HG03342 (cell line): ENCODE measurements around the gene ATL3.
"Not testable (repeated sequence)": the region's sequence is repeated elsewhere in the genome, so short reads cannot be mapped to it uniquely, and the experiment has no call there.

Experiments used
- ATAC-seq: cut with Tn5 transposase; IDR thresholded peaks from one replicate; pipeline ENCODE4 v1.9.1; 2021; ENCODE audit warnings: mild to moderate bottlenecking, moderate library complexity; ENCODE audit not compliant: unreplicated experiment

ATL3 gene

GRCh38 chr11:63623513-63624140, 47.5 kb downstream of the ATL3 start:
- ATAC-seq: no peak

- ATAC-seq: no peak
These were observed 48.9 kb downstream of the ATL3 start for GRCh38 chr11:63622323-63622722.

GRCh38 chr11:63621071-63621470, 50.1 kb downstream of the ATL3 start:
- ATAC-seq: no peak

- no peak for ATAC-seq
These were observed 51.2 kb downstream of the ATL3 start for GRCh38 chr11:63619967-63620366.

GRCh38 chr11:63617686-63618085, 53.5 kb downstream of the ATL3 start:
- not testable (repeated sequence) for ATAC-seq

- no peak for ATAC-seq
These were observed 54.2 kb downstream of the ATL3 start for GRCh38 chr11:63616953-63617352.

- ATAC-seq: peak; percentile 39
These were observed 57.0 kb downstream of the ATL3 start, which contains the start of gene PLAAT3 for GRCh38 chr11:63614136-63614671. Gene PLAAT3, minus strand, starts transcription at chr11:63614433. Its CDS starts 419 bp downstream, at chr11:63614014.

- peak; percentile 50 for ATAC-seq
These were observed 57.5 kb downstream of the ATL3 start for GRCh38 chr11:63613517-63614135.

GRCh38 chr11:63612181-63612580, 59.0 kb downstream of the ATL3 start:
- no peak for ATAC-seq

GRCh38 chr11:63611395-63611747, 59.8 kb downstream of the ATL3 start:
- ATAC-seq: no peak

- no peak for ATAC-seq
These were observed 60.4 kb downstream of the ATL3 start for GRCh38 chr11:63610604-63611394.

- ATAC-seq: no peak
These were observed 61.1 kb downstream of the ATL3 start for GRCh38 chr11:63609971-63610580.

GRCh38 chr11:63609536-63609935, 61.6 kb downstream of the ATL3 start:
- ATAC-seq: no peak

- ATAC-seq: no peak
These were observed 62.5 kb downstream of the ATL3 start for GRCh38 chr11:63608353-63609345.

GRCh38 chr11:63603180-63603518, 68.0 kb downstream of the ATL3 start:
- ATAC-seq: no peak

GRCh38 chr11:63602290-63603179, 68.6 kb downstream of the ATL3 start:
- ATAC-seq: not testable (repeated sequence)

GRCh38 chr11:63599211-63600122, 71.7 kb downstream of the ATL3 start:
- ATAC-seq: no peak

- no peak for ATAC-seq
These were observed 72.6 kb downstream of the ATL3 start for GRCh38 chr11:63598556-63598955.
